ENCODE data around the gene MYOF. TPM values are rescaled to one million over a fixed set of nuclear protein-coding genes. Genes with fewer than 3 reads are reported as not detected.

Gene MYOF
- total and polyA plus RNA-seq, 2 of the 8 experiments (the other 6 are each of a cell fraction or from before 2014, with no cell fraction given) = 0.98 to 2.3 TPM

DNA sequence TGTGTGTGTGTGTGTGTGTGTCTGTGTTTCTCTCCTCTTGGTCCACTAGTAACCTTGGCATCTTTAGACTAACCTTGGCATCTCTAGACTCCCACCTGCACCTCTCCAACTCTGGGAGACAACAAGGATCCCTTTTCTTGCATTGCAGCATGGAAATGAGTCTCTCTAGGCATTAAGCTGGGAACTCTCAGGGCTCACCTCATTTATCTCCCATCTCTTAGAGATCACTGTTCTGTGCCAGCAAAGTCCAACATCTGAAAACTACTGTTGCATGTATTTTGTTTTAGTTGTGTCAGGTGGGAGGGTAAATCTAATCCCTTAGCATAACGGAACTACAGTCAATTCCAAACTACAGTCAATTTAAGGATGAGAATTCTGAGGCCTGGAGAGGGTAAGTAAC lies 38.7 kb downstream of the MYOF start:
- H2BK12ac ChIP-seq (ENCODE audit: low read depth, low read length) = peak overlapping the region; percentile 41; the same call in 1 of the 2 replicates
- H3K23me2 ChIP-seq (ENCODE audit: low read depth, low read length) = no peaks in the 10 kb centered on the region; the same call in 1 of the 2 replicates
- no peak overlapping the region for H2BK5ac ChIP-seq (ENCODE audit: low read depth, low read length)
- H2AK5ac ChIP-seq (ENCODE audit: low read depth, low read length) = no peak overlapping the region
- WGBS, 2 experiments (ENCODE audit: extremely low coverage in 1 of 2, insufficient coverage in 1 of 2, insufficient read length in 1 of 2, insufficient replicate concordance in 2 of 2, low coverage in 1 of 2, low lambda C conversion rate in 2 of 2, missing lambda C conversion rate in 1 of 2) = 91% methylated on average over 1 of the region's 1 CpG; no CpG with 5 or more reads in 1 of the 2 experiments
- TF ChIP-seq CHD1 (IDR thresholded peaks at IDR 0.05; ENCODE audit: low read depth, low read length) (no peak), SP1 (IDR thresholded peaks at IDR 0.05; ENCODE audit: low read depth, low read length) (no peak), TAF7 (optimal IDR thresholded peaks at IDR 0.05; ENCODE audit: borderline replicate concordance, low read depth, low read length) (no peak), SP2 (IDR thresholded peaks at IDR 0.05; ENCODE audit: low read length) (no peak)
- no peak overlapping the region for H4K5ac ChIP-seq (ENCODE audit: insufficient read length, low read depth, low read length)
- H2BK20ac ChIP-seq (ENCODE audit: low read length) = no peak overlapping the region
- H3K27ac ChIP-seq (ENCODE audit: low read depth, low read length) = no peak overlapping the region
- H3K9ac ChIP-seq (replicated peaks in 1 of 4; ENCODE audit: extremely low read depth in 1 of 4, low read depth in 3 of 4, low read length in 3 of 4) = no peak overlapping the region
- H3K4me1 ChIP-seq (replicated peaks in 1 of 4; ENCODE audit: control insufficient read depth in 3 of 4, insufficient read depth in 4 of 4, low read length in 3 of 4) = peaks cover 13 to 29% (median 20%) of the 10 kb centered on the region in 4 experiments
- H3K79me2 ChIP-seq (ENCODE audit: control insufficient read depth in 1 of 2, insufficient read depth in 2 of 2, low read length in 2 of 2) = no peaks in the 10 kb centered on the region
- H3K79me1 ChIP-seq (ENCODE audit: low read depth, low read length) = no peaks in the 10 kb centered on the region
- H3K9me3 ChIP-seq (ENCODE audit: insufficient read depth in 2 of 2, low read depth in 1 of 2, low read length in 1 of 2) = no peaks in the 10 kb centered on the region
- H4K8ac ChIP-seq (ENCODE audit: extremely low read depth, insufficient read depth, low read length) = no peak overlapping the region
- H4K91ac ChIP-seq (replicated peaks; ENCODE audit: insufficient read length, low read length) = no peak overlapping the region
- H4K20me1 ChIP-seq (replicated peaks in 1 of 2; ENCODE audit: control insufficient read depth in 1 of 2, insufficient read depth in 2 of 2, low read length in 2 of 2) = no peaks in the 10 kb centered on the region
- H3K4me2 ChIP-seq (ENCODE audit: insufficient read depth in 1 of 2, low read depth in 2 of 2, low read length in 2 of 2) = no peak overlapping the region
- no peak overlapping the region for H3K23ac ChIP-seq (ENCODE audit: insufficient read length)
- no peak overlapping the region for H3K56ac ChIP-seq (replicated peaks; ENCODE audit: insufficient read length, low read depth, low read length)
- H3K14ac ChIP-seq (ENCODE audit: insufficient read length) = no peak overlapping the region
- no peak overlapping the region for H3K4ac ChIP-seq (replicated peaks; ENCODE audit: insufficient read length, low read depth, low read length)
- H3K36me3 ChIP-seq (ENCODE audit: control insufficient read depth in 2 of 4, insufficient read depth in 4 of 4, low read length in 3 of 4) = no peaks in the 10 kb centered on the region
- POLR2A ChIA-PET (ENCODE audit: partially characterized antibody) = interaction anchor here (0.9 kb wide), 1 partner anchor 66 kb away, joined by 3 read pairs; no protein-coding TSS in a partner anchor
- H2BK120ac ChIP-seq (replicated peaks; ENCODE audit: low read depth, low read length) = no peak overlapping the region
- CTCF ChIA-PET (ENCODE audit: partially characterized antibody) = interaction anchor here (1.1 to 4.4 kb wide), 12 partner anchors 8 to 89 kb away, joined by 3 to 29 read pairs (median 4); partner anchors contain the start of gene MYOF
- no peak overlapping the region for H3K4me3 ChIP-seq (ENCODE audit: extremely low read depth in 1 of 4, insufficient read depth in 2 of 4, low read depth in 3 of 4, low read length in 4 of 4)
- no peak overlapping the region for H3K18ac ChIP-seq (ENCODE audit: extremely low read depth, low read length)
- no peaks in the 10 kb centered on the region for H3K27me3 ChIP-seq (replicated peaks in 1 of 4; ENCODE audit: control insufficient read depth in 3 of 4, extremely low read depth in 1 of 4, insufficient read depth in 3 of 4, low read length in 3 of 4)
- no peak overlapping the region for H2BK15ac ChIP-seq (ENCODE audit: low read length)
- H2AFZ ChIP-seq (ENCODE audit: low read length) = no peak overlapping the region
- FAIRE-seq = no peak
- DNase-seq (ENCODE audit: low read depth in 1 of 2, low spot score in 2 of 2) = no peak
